OCI-LY3 (cell line): Measurements from ENCODE around the gene MARF1.

Experiments used
- H2AFZ ChIP-seq: fragments of 200-600, 300-600 bp; shearing (Covaris generic); 2 replicates; pipeline ENCODE4 v1.6.0; 2014; ENCODE audit warnings: antibody characterized with exemption, low read depth, low read length
- H3K27ac ChIP-seq: fragments of 200-600, 300-600 bp; sonication (generic); 2 replicates; pipeline ENCODE4 v1.5.1; 2014; ENCODE audit warnings: mild to moderate bottlenecking, low read length, moderate library complexity, mixed read lengths
- H3K27me3 ChIP-seq: fragments of 200-600, 300-600 bp; sonication (generic); 2 replicates; pipeline ENCODE4 v1.6.1; 2014; ENCODE audit warnings: low read depth, low read length, mixed read lengths
- H3K36me3 ChIP-seq: fragments of 200-600, 300-600 bp; sonication (generic); replicated peaks from 2 replicates; pipeline ENCODE3; 2014; ENCODE audit warnings: low read depth, low read length, mixed read lengths
- H3K4me1 ChIP-seq: fragments of 300-600, 200-600 bp; sonication (generic); 2 replicates; pipeline ENCODE4 v1.6.1; 2014; ENCODE audit warnings: low read length, mixed read lengths
- H3K4me2 ChIP-seq: fragments of 200-600, 300-600 bp; sonication (generic); 2 replicates; pipeline ENCODE4 v1.6.1; 2014; ENCODE audit warnings: low read length, mixed read lengths
- H3K4me3 ChIP-seq: fragments of 300-600, 200-600 bp; sonication (generic); 2 replicates; pipeline ENCODE4 v1.5.1; 2014; ENCODE audit warnings: antibody characterized with exemption, mild to moderate bottlenecking, low read length, moderate library complexity
- H3K79me2 ChIP-seq: fragments of 300-600, 200-600 bp; shearing (Covaris generic); 2 replicates; pipeline ENCODE4 v1.6.1; 2014; ENCODE audit warnings: mild to moderate bottlenecking, low read length, mixed read lengths
- H3K9ac ChIP-seq: fragments of 300-600, 200-600 bp; shearing (Covaris generic); 2 replicates; pipeline ENCODE4 v1.6.0; 2014; ENCODE audit warnings: mild to moderate bottlenecking, low read length, moderate library complexity
- H3K9me3 ChIP-seq: fragments of 200-600, 300-600 bp; shearing (Covaris generic); 2 replicates; pipeline ENCODE4 v1.6.1; 2014; ENCODE audit warnings: low read length, mixed read lengths; ENCODE audit not compliant: insufficient read depth
- H4K20me1 ChIP-seq: fragments of 200-600, 300-600 bp; sonication (generic); 2 replicates; pipeline ENCODE4 v1.6.1; 2016; ENCODE audit warnings: low read length, mixed read lengths; ENCODE audit not compliant: insufficient read depth
- CTCF ChIP-seq: fragments of 200-600, 300-600 bp; sonication (generic); IDR thresholded peaks from 2 replicates; pipeline ENCODE4 v1.5.1; 2014; ENCODE audit warnings: antibody characterized with exemption, low read length, low read depth
- EZH2phosphoT487 ChIP-seq: fragments of 200-600 bp; shearing (Covaris generic); IDR thresholded peaks from 2 replicates; pipeline ENCODE4 v1.6.1; 2018; ENCODE audit warnings: antibody characterized with exemption, mixed run types, low read depth

The MARF1 gene

GRCh38 chr16:15606518-15607220 lies 36.3 kb downstream of the MARF1 start:
- H4K20me1 ChIP-seq, result peaks cover 6% of the 10 kb centered on the region; the same call in 1 of the 2 replicates
- H3K4me2 ChIP-seq, result no peak overlapping the region
- H3K4me1 ChIP-seq, result no peaks in the 10 kb centered on the region
- no peak for TF ChIP-seq EZH2phosphoT487
- no peak for TF ChIP-seq CTCF
- H3K27ac ChIP-seq, result no peak overlapping the region
- H3K9ac ChIP-seq, result no peak overlapping the region
- no peaks in the 10 kb centered on the region for H3K9me3 ChIP-seq
- no peaks in the 10 kb centered on the region for H3K27me3 ChIP-seq
- H3K79me2 ChIP-seq, result no peaks in the 10 kb centered on the region; the same call in 1 of the 2 replicates
- H2AFZ ChIP-seq, result no peak overlapping the region
- no peak overlapping the region for H3K4me3 ChIP-seq
- H3K36me3 ChIP-seq, result peaks cover 89% of the 10 kb centered on the region

GRCh38 chr16:15605839-15606517 lies 37.0 kb downstream of the MARF1 start:
- Histone ChIP-seq H3K27ac (no peak overlapping the region), H2AFZ (no peak overlapping the region), H3K9me3 (no peaks in the 10 kb centered on the region), H3K4me3 (no peak overlapping the region), H3K4me1 (no peaks in the 10 kb centered on the region), H4K20me1 (peaks cover 8% of the 10 kb centered on the region; the same call in 1 of the 2 replicates), H3K79me2 (no peaks in the 10 kb centered on the region; the same call in 1 of the 2 replicates), H3K4me2 (no peak overlapping the region), H3K9ac (no peak overlapping the region), H3K27me3 (no peaks in the 10 kb centered on the region), H3K36me3 (peaks cover 92% of the 10 kb centered on the region)
- TF ChIP-seq EZH2phosphoT487 (no peak), CTCF (no peak)

- no peak overlapping the region for H3K27ac ChIP-seq
- no peaks in the 10 kb centered on the region for H3K4me1 ChIP-seq
- H3K4me3 ChIP-seq, result no peak overlapping the region
- H3K9me3 ChIP-seq, result no peaks in the 10 kb centered on the region
- no peaks in the 10 kb centered on the region for H3K27me3 ChIP-seq
- no peaks in the 10 kb centered on the region; the same call in 1 of the 2 replicates for H3K79me2 ChIP-seq
- H4K20me1 ChIP-seq, result peaks cover 8% of the 10 kb centered on the region; the same call in 1 of the 2 replicates
- H3K9ac ChIP-seq, result no peak overlapping the region
- no peak overlapping the region for H3K4me2 ChIP-seq
- peaks cover 93% of the 10 kb centered on the region for H3K36me3 ChIP-seq
- H2AFZ ChIP-seq, result no peak overlapping the region
- no peak for TF ChIP-seq EZH2phosphoT487
- TF ChIP-seq CTCF, result no peak
Observed at GRCh38 chr16:15604460-15605440, 38.2 kb downstream of the MARF1 start.
